Fibroblast of skin of abdomen (primary cell): ENCODE data around the gene POLR2I.
"Not testable (repeated sequence)": the region's sequence is repeated elsewhere in the genome, so short reads cannot be mapped to it uniquely, and the experiment has no call there.

Source experiments
- DNase-seq: peaks from one replicate; pipeline ENCODE4 v3.0.0-alpha.2; 2013

The POLR2I gene

GRCh38 chr19:36099166-36099785 lies 15.4 kb downstream of the POLR2I start:
- no peak for DNase-seq

DNA sequence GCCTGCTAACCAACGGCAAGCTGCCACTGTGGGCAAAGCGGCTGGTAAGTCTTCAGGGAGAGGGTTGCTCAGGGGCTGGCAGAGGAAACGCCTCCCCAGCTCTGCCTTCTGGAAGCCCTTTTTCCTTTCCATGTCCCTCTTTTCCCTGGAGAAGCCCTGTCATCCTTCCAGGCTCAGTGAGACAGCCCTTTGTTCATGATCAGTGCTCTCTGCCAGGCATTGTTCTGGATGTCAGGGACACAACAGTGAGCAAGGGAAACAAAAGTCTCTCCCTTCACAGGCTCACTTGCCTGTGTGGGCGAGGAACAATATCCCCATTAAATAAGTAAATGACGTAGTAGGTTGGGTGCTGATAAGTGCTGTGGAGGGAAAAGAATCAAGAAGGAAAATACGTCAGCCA lies 17.6 kb downstream of the POLR2I start:
- no peak for DNase-seq

GRCh38 chr19:36093687-36094086 lies 21.0 kb downstream of the POLR2I start:
- no peak for DNase-seq

GRCh38 chr19:36093146-36093662 lies 21.5 kb downstream of the POLR2I start:
- no peak for DNase-seq

DNA sequence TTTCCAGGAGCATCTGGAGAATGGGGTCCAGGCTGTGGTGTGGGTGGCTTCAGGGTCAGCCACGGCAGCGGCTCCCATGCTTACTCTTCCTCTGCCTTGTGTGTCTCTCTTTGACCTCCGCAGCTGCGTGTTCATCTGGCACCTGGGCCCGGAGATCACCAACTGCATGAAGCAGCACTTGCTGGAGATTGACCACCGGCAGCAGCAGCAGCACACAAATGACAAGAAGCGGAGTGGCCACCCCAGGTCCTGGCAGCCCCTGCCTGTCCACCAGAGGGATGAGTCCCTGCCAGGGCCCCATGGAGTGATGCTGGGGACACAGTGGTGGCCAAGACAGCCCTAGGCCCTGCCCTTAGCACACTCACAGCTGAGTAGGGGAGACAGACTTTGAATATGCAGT lies 22.1 kb downstream of the POLR2I start:
- DNase-seq: no peak

DNA sequence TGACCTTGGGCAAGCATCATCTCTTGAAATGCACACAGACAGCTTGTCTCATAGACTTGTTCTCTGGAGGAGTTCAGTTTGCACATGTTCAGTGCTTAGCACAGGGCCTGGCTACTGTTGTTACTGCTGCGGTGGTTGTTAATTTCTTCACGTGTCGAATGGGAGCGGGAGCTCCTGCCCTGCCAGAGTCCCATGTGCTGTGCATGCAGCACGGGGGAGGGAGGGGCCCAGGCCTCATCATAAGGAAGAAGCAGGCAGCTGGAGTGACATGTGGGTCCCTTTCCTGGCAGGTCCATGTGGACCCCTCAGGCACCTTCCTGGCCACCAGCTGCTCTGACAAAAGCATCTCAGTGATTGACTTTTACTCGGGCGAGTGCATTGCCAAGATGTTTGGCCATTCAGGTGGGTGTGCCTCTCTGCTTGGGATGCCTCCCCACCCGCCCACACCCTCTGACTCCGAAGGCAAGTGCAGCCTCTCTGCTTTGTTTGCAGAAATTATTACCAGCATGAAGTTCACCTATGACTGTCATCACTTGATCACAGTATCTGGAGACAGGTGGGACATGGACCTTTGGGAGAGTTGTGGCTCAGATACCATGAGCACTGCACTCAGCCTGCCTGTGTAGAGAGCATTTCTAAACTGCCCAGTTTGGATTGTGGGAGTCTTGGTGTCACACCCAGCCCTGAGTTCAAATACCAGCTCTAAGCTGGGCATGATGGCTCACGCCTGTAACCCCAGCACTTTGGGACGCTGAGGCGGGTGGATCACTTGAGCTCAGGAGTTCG lies 23.6 kb downstream of the POLR2I start:
- DNase-seq: no peak

GRCh38 chr19:36089847-36090246 lies 24.8 kb downstream of the POLR2I start:
- DNase-seq: no peak

- DNase-seq: no peak
Observed at GRCh38 chr19:36086326-36086725, 28.3 kb downstream of the POLR2I start.

DNA sequence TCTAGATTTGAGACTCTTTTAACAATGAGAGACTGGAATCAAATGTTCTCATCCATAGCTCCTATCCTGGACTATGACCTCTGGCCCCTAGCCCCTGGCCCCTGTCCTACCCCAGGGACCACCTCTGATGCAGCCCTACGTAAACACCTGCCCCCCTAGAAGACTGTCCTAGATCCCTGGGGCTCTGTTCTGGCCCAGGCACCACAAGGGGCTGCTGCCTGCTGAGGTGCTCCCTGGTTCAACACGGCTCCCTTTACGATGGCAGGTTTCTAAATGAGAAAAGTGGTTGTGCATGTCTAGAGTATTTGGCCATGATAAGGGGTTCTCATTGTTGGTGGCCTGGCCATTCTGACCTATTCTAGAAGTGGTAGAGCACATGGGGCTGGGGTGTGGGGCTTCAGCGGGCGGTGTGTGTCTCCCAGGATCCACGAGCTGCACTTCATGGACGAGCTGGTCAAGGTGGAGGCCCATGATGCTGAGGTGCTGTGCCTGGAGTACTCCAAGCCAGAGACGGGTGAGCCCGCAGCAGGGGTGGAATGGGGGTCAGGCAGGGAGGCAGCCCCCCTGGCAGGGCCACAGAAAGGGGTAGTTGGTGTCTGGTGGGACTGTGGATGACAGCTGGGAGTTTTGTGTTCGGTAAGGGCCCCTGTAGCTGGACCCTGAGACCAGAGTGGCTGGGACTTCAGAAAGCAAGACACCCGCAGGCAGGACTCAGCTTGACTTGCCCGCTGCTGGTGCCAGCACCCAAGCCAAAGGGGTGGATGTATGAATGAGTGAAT lies 30.3 kb downstream of the POLR2I start:
- no peak for DNase-seq

GRCh38 chr19:36082916-36083315 lies 31.8 kb downstream of the POLR2I start:
- DNase-seq: no peak

- DNase-seq: no peak
Observed at GRCh38 chr19:36081894-36082293, 32.8 kb downstream of the POLR2I start.

- DNase-seq: no peak
Observed at GRCh38 chr19:36081385-36081784, 33.3 kb downstream of the POLR2I start.

- DNase-seq: no peak
Observed at GRCh38 chr19:36079389-36079945, 35.2 kb downstream of the POLR2I start.

DNA sequence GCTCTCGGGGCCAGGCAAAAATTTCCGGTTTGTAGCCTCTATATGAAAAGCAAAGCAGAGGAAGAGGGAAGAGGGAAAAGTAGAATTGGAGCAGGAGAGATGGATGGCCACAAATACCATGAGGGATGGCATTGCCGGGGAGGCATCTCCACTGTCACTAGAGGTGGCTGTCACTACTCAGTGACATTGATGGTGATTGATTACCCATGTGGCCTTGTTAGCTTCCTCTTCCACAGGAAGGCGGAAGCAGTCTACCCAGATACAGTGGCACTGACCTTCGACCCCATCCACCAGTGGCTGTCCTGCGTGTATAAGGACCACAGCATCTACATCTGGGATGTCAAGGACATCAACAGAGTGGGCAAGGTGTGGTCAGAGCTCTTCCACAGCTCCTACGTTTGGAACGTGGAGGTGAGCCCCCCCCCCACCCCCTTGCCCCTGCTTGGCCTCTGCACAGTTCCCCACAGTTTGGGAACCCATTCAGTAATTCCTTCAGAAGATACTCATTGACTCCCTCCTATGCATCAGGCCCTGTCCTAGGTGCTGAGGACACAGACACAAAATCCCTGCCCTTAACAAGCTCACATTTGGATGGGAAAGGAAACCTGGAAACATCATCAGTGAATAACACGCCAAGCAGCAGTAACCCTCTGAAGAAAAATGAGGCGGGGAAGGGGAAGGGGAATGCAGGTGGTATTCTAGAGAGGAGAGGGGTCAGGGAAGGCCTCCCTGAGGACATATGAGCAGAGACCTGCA lies 41.4 kb downstream of the POLR2I start:
- no peak for DNase-seq

- DNase-seq: no peak
Observed at GRCh38 chr19:36072081-36072480, 42.6 kb downstream of the POLR2I start.

- DNase-seq: not testable (repeated sequence)
Observed at GRCh38 chr19:36068810-36069499, 45.7 kb downstream of the POLR2I start.

GRCh38 chr19:36067681-36068080 lies 47.0 kb downstream of the POLR2I start:
- DNase-seq: no peak

- no peak for DNase-seq
Observed at GRCh38 chr19:36064826-36065225, 49.8 kb downstream of the POLR2I start.
